Measurements from ENCODE around the gene PCNX2.

Gene PCNX2

DNA sequence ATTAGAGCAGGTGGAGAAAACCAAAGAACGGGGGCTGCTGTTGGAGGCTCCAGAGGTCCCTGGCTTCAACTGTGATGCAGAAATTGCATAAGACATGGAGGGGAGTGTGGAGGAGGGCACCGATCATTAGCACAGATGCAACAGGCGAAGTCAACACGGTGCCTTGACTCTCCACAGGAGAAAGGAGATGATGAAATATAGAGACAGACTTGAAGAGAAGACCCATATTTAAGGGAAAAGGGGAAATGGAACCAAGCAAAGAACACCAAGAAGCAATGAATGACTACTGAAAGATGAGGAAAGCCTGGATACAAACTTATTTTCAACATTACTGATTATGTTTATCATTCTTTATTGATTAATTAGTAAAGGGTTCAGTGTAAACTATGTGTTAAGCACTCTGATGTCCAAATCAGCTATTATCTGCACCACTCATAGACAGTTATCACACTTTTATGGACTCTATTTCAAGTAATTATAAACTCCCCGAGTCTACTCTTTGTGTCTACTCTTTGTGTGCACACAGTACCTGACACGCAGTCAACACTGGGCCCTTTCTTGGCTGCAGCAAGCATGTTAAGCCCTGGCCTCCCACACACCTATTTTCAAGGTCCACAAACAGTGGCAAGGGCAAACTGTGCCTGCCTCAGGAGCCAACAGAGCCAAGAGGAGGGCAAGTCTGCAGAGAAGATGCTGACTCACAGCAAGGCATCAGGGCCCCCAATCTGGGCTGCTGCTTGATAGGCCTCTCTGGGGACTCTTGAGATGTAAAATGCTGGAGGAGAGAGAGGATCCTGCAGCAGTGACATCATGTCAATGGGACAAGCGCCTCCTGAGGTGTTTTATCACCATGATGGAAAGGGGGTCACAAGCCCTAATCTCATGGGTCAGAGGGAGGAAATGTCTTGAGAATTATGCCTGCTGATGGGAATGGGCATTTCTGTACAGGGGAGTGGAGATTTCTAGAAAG is 17.6 kb downstream of the PCNX2 start:
- DNase-seq (ENCODE audit: low read depth) = no peak

DNA sequence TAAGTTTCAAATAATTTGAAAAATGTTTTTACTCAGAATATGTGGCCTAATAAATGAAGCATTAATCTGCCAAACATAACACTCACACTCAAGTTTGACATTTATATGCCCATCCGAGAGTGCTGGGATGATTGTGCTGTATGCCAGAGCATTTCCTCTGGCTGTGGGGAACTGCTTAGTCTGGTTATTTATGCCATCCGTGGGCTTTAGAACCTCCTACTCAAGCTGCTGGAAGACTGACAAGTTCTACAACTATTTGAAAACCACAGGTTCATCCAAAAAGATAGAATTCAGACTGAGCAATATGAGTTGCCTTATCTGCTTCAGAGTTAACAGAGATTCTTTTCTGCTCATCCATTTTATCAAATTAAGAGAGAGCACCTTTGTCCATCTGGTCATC is 25.9 kb downstream of the PCNX2 start:
- DNase-seq (ENCODE audit: low read depth) = peak; percentile 29
- no peak overlapping the region for H3K4me3 ChIP-seq (ENCODE audit: low read depth, low read length)

More for the DNA sequence above, 17.6 kb downstream of the PCNX2 start:
- H3K4me3 ChIP-seq (ENCODE audit: low read depth, low read length) = no peak overlapping the region

DNA sequence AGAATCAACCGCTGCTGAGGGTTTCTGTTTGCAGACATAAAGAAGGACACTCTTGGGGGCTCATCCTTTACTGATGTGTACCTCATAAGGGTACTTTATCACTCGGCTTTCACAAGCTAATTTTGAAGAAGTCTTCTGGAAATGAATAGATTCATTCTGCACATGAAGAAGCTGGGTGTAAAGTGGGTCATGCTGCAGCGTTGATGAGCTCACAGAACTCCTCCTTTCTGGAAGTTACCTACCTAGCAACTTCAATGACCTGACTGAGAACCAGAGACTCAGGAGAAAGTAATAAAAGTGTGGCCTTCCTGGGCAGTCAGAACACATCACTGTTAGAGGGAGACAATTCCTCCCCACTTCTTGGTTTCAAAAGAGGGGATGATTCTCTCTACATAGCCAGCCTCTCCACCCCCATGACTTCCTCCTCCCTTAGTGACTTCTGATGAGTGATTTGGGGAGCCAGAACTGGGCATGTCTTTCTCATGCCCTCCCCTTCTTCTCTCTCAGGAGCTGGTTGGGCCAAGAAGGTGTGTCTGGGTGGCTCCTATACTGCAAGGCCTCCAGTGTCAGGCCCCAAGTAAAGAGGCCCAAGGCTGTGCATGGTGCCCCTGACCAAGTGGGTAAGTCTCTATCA is 27.0 kb downstream of the PCNX2 start:
- no peak overlapping the region for H3K4me3 ChIP-seq (ENCODE audit: low read depth, low read length)
- no peak for DNase-seq (ENCODE audit: low read depth)

DNA sequence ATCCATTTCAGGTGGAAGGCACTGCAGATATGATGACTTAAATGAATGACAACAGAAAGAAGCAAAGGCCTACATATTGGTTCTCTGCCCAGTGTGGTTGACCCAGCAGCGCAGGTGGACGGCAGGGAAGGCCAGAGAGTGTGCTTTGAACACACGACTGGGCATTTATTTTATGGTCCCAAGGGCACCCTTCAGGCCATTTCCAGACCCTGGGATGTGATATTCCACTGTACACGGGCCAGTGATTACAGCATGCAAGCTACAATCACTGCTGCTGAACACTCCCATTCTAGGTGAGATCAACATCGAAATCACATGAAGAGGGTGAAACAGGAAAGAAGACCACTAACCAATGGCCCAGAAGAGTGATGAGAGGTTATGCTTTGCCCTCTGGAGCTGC is 33.8 kb downstream of the PCNX2 start:
- no peak overlapping the region for H3K4me3 ChIP-seq (ENCODE audit: low read depth, low read length)
- DNase-seq (ENCODE audit: low read depth) = no peak

DNA sequence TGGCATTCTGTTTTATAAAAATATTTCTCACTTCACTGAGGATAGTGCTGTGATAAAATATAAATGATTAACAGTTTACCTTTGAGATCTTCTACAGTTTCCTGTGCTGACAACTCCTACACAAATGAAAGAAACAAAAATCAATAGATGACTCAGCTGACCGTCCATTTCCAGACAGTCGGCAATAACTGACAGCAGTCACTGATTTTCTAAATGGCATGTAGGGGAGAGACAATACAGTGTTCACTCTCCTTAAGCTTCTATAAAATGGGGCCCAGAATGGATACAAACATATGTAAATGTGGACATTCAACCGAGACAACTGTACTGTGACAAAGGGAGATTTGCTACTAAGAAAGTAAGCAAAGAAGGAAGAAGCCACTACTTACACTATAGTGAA is 34.3 kb downstream of the PCNX2 start:
- DNase-seq (ENCODE audit: low read depth) = no peak

DNA sequence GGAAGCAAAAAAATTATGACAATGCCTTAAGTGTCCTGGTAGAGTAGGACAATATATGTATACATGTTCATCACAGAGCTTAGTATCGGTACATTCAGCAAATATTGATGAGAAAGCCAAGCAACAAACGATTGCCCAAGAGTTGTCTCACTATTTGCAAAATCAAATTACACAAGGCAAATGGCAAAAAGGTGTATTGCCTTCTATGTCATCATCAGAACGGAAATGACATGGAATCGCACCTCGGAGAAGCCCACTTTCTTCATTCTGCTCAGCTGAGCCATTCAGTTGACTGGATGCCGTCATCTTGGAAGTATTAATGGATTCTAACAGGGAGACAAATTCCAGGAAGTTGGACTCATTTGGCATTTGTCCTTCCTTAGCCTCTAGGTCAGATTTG is 37.7 kb downstream of the PCNX2 start:
- no peak for DNase-seq (ENCODE audit: low read depth)
- no peak overlapping the region for H3K4me3 ChIP-seq (ENCODE audit: low read depth, low read length)

More for the DNA sequence above, 34.3 kb downstream of the PCNX2 start:
- H3K4me3 ChIP-seq (ENCODE audit: low read depth, low read length) = no peak overlapping the region

DNA sequence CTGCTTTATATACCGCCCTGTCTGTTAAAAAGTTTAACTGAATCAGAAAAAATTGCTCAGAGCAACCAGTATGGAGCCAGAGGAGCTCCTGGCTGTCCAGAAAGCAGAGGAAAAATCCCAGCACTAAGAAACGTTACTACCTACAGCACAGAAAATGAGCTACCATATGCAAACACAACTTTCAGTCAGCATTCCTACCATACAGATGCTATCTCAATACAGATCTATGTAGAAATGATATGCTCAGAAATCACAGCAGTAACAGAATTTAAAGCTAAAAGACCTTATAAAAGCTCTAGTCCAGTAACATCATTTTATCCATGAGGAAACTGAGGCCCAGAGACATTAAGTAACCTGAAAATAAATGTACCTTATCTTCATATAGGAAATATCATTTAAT is 38.7 kb downstream of the PCNX2 start:
- DNase-seq (ENCODE audit: low read depth) = no peak
- H3K4me3 ChIP-seq (ENCODE audit: low read depth, low read length) = no peak overlapping the region

DNA sequence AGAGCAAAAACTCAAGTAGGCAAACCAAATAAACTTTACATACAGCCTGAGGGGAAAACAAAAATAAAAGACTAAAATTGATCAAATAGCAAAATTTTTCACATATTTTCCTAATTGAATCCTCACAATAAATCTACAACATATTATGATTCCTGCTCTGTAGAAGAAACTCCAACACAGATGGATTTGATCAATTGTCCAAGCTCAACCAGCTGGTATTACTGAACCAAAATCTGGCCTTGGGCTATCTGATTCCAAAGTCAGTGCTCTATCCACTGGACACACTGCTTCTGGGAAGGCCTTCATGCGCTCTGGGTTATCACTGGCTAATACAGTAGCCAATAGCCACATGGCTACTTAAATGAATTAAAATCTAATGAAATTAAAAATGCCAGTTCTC is 39.3 kb downstream of the PCNX2 start:
- no peak for DNase-seq (ENCODE audit: low read depth)
- no peak overlapping the region for H3K4me3 ChIP-seq (ENCODE audit: low read depth, low read length)

DNA sequence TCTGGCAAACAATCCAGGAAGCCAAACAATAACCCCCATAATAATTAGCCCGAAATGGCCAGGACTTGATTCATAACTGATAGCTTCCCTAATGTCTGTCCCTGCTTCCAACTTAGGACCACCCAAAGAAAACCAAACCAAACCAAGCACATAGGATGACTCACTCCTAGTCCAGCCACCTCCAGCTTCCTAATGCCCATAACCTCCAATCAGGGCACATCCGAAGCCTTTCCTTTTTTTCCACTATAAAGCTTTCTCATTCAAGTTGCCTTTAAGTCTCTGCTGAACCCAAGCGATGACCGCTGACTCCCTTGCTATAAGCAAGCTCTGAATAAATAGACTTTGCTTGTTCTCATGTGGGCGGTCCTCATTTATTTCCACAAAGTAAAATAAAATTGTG is 40.4 kb downstream of the PCNX2 start:
- no peak for DNase-seq (ENCODE audit: low read depth)
- H3K4me3 ChIP-seq (ENCODE audit: low read depth, low read length) = no peak overlapping the region

DNA sequence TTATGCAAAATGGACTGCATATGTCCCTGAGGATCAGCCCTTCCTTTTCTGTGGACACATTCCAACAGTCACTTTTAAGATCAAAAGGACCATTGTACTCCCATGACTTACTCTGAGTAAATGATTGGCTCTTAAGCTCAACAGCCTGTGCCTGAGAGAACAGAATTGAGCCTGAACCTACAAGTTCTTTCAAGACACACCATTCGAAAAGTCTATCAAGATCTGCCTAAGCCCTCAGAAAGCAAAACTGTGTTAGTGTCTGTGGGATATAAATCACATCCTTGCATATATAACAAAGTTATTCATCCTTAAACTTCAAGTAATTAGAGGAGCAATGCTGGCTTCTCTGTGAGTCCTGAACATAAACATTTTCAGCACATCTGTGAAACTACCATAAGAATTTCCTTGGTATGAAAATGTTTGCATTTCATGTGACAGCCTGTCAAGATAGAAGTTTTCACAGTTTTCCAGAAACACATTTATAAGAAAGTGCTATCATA is 41.6 kb downstream of the PCNX2 start:
- no peak overlapping the region for H3K4me3 ChIP-seq (ENCODE audit: low read depth, low read length)
- DNase-seq (ENCODE audit: low read depth) = no peak

DNA sequence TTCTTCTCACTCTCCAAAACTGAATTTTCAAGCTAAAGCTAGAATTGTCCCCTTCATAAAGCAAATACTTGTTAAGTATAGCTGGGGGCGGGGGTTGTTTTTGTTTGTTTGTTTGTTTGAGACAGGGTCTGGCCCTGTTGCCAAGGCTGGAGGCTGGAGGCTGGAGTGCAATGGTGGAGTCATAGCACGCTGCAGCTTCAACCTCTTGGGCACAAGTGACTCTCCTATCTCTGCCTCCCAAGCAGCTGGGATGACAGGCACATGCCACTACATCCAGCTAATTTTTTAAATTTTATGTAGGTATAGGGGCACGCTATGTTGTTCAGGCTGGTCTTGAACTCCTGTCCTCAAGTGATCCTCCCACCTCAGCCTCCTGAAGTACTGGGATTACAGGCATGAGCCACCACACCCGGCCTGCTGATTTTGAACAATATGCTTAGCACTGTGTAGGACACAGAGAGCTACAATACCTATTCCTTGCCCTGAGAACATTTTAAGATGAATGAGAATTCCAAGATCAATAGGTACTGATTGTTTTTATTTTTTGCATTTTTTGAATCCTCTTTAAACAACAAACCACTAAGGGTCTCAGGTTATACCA is 42.2 kb downstream of the PCNX2 start:
- no peak overlapping the region for H3K4me3 ChIP-seq (ENCODE audit: low read depth, low read length)
- DNase-seq (ENCODE audit: low read depth) = no peak

DNA sequence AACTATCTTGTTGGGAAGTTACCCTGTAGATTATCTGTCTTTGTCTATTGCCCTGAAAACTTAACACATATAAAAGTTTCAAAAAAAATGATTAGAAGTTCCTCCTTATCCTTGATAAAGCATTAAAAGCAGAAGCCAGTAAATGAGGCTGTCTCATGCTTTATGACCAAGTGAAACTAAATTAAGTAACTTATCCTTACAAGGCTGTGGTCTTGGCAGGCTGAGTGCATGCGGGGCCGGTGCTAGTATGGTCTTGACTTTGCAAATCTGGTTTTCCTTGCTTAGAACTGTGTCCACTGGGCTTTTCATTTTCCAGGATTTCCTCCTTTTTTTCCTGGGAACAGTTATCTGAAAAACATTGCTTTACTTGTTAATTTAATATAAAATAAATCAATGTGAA is 43.1 kb downstream of the PCNX2 start:
- DNase-seq (ENCODE audit: low read depth) = no peak
- H3K4me3 ChIP-seq (ENCODE audit: low read depth, low read length) = no peak overlapping the region

DNA sequence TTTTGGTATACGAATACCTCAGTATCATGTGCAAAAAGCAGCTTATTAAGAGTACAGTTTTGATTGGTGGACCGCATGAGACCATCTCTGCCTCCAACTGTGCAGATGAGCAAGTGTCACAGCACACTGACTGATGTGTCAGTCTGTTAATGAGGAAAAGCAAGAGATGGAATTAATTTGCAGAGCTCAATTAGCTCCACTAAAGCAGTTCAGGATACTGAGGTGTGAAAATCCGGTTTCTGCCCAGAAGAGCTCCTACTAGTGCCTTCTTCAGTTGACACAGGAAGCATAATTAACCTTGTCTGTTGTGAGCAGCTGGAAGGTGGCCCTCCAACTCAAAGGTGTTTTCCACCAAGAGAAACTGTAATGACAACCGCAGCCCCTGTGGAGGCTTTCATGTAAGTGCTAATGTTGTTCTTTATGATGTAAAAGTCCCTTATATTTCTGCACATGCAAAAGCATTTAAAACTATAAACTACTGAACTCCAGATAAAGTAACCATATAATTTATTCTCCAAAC is 44.3 kb downstream of the PCNX2 start:
- no peak overlapping the region for H3K4me3 ChIP-seq (ENCODE audit: low read depth, low read length)
- no peak for DNase-seq (ENCODE audit: low read depth)

DNA sequence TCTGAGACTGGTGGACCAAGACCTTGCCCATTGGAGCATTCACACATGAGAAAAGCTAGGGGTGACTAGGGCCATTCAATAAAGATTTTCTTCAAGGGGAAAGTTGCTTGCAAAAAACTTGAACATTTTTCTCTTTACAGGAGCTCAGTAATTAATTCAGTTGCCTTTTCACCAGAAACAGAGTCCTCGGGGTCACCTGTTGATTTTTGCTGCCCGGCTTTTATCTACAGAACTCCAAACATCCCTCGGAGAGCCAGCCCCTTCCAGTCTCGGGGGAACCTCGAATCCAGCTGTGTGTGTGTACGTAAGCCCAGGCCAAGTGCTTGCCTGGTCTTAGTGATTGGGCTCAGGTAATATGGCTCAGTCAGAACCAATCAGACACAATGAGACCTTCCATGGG is 47.5 kb downstream of the PCNX2 start:
- no peak for DNase-seq (ENCODE audit: low read depth)
- H3K4me3 ChIP-seq (ENCODE audit: low read depth, low read length) = no peak overlapping the region

DNA sequence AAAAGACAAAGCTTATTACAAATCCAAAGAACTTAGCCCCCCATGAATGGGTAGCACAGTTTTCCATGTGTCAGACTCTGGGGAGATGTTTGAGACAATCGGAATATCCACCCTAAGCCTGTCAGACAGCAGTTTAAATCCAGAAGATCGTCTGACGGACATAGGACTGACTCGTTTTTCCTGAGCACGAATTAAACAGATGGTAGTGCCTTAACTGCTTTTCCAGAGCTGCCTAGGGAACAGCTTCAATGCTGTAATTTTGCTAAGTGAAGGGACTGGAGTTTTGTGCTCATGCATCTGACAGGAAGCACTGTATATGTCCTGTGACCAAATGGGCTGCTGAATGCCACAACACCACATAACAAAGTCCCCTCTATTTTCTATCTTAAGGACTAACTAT is 48.6 kb downstream of the PCNX2 start:
- no peak overlapping the region for H3K4me3 ChIP-seq (ENCODE audit: low read depth, low read length)
- no peak for DNase-seq (ENCODE audit: low read depth)

DNA sequence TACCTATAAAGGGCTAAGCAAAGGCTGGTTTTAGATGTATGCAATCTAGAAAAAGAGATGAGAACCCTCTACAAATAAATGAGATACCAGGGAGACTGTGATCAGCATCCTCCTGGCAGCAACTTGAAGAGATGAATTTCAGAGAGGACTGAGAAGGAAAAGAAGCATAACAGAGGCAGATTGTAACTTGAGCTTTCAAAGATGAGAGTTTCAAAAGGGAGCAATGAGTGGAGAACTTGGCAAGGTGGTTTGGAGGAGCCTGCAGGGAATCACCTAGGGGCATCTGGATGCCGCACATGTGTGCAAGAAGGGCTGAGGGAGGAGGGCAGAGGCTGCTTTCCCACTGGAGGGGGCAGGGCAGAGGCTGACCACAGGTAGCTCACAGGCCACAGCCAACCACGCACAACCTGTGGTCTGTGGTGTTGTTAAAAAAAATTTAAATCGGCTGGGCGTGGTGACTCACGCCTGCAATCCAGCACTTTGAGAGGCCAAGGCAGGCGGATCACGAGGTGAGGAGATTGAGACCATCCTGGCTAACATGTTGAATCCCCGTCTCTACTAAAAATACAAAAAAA is 50.2 kb downstream of the PCNX2 start:
- DNase-seq (ENCODE audit: low read depth) = no peak
- no peak overlapping the region for H3K4me3 ChIP-seq (ENCODE audit: low read depth, low read length)

DNA sequence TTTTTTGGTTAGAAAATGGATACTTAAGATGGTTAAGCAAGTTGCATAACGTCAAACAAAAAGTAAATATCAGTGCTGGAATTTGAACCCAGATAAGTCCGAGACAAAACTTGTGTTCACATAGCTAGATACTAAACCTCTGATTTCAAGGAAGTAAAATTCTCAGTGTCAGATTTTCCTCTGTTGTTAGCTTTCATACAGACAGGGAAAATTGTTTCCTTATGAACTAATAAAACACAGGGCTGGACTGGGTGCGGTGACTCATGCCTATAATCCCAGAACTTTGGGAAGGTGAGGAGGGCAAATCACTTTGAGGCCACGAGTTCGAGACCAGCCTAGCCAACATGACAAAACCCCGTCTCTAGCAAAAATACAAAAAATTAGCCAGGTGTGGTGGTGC is 51.3 kb downstream of the PCNX2 start:
- no peak for DNase-seq (ENCODE audit: low read depth)

DNA sequence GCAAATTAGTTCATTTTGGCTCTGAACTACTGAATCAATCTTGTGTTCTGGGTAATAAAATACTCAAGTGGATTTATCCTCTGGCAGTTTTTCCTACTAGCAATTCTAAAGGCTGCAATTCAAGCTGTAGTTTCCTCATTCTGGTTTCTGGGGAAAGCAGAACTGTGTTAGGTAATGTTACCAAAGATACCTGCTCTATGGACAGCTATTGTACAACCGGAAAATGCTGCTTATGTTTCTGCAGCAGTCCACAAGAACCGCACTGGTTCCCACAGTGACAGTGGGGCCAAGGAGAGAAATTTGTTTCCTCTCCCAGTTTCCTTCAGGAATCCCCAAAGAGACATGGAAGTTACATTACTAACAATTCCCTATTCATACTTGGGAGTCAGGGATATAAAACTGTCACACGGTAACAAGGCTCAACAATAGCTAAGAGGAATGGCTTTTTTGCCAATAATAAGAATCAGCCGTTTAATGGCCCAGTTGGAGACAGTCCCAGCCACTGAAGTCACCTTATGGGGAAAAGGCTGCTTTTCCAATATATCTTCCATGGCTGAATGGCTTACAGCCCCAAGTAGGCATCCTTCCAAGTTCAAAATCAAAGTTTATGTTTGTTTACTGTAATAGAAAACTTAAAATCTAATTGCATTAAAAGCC is 52.6 kb downstream of the PCNX2 start:
- no peak for DNase-seq (ENCODE audit: low read depth)
- no peak overlapping the region for H3K4me3 ChIP-seq (ENCODE audit: low read depth, low read length)

More for the DNA sequence above, 51.3 kb downstream of the PCNX2 start:
- H3K4me3 ChIP-seq (ENCODE audit: low read depth, low read length) = no peak overlapping the region

DNA sequence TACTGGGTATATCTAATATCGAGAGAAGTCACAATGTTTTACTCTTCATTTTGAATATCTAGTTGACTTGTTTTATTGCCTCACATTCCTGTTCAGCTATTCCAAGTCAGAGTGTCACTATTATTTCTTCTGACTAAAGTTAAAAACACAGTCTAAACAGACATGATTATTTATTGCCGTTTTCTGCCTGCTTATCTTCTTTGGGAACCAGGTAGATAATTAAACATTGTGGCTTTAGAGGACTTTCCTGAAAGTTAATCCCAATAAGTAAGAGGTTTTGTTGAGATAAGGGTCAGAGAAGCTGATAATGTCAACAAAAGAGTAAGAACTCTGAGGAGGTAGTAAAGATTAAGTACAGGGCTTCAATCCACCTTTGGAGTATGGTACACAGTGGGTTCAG is 53.8 kb downstream of the PCNX2 start:
- H3K4me3 ChIP-seq (ENCODE audit: low read depth, low read length) = no peak overlapping the region
- no peak for DNase-seq (ENCODE audit: low read depth)
